Ovary (tissue), 9 donors: Measurements from ENCODE around the gene CHST4. TPM values are rescaled to one million over a fixed set of nuclear protein-coding genes. Genes with fewer than 3 reads are reported as not detected.

Experiments
- DNase-seq, 5 donors: peaks; one replicate each; pipeline ENCODE4 v3.0.0-alpha.2; 2019 to 2020
- H3K27ac ChIP-seq, 2 donors: fragments of 200-600 bp; one replicate each; pipeline versions ENCODE4 v1.5.1 to v1.8.0; 2019 to 2022
- H3K27me3 ChIP-seq: fragments of 200-600 bp; one replicate; pipeline ENCODE4 v1.8.0; 2022
- H3K36me3 ChIP-seq: fragments of 200-600 bp; sonication (generic); one replicate; pipeline ENCODE4 v1.5.1; 2019
- H3K4me1 ChIP-seq: one replicate; pipeline ENCODE4 v1.8.1; 2013; ENCODE audit warnings: mild to moderate bottlenecking, moderate library complexity; ENCODE audit not compliant: insufficient read depth
- H3K4me3 ChIP-seq: fragments of 200-600 bp; sonication (generic); one replicate; pipeline ENCODE4 v1.5.1; 2017
- H3K9me3 ChIP-seq, 2 donors: fragments of 200-600 bp in 1 of 2; sonication (generic) in 1 of 2; one replicate each; pipeline versions ENCODE4 v1.5.1 to v1.8.1; 2013 to 2019; ENCODE audit warnings: mild to moderate bottlenecking in 1 of 2, moderate library complexity in 1 of 2
- CTCF ChIP-seq, 3 donors: fragments of 450-650 bp in 2 of 3; fragments of 200-600 bp in 1 of 3; IDR thresholded peaks; one replicate each; pipeline versions ENCODE4 v1.5.1 to v1.8.0; 2016 to 2022; ENCODE audit warnings: antibody characterized with exemption in 3 of 3, mild to moderate bottlenecking in 1 of 3
- EP300 ChIP-seq: sonication (generic); formaldehyde crosslinking; IDR thresholded peaks from one replicate; pipeline ENCODE4 v1.6.1; 2017; ENCODE audit warnings: antibody characterized with exemption
- POLR2A ChIP-seq: fragments of 450-650 bp; IDR thresholded peaks from one replicate; pipeline ENCODE4 v1.6.1; 2017; ENCODE audit warnings: antibody characterized with exemption, mild to moderate bottlenecking, moderate library complexity
- WGBS, 3 donors: extraction: QIAGEN DNeasy Blood & Tissue Kit in 1 of 3; methylation state at CpG; one replicate each; pipeline versions ENCODE4 v1.1.5 to v1.1.7; 2013 to 2017; 5-methylcytosine and 5-hydroxymethylcytosine counted together
- intact Hi-C, 4 donors: fragments of 100-400 bp; cut with DNase I; formaldehyde crosslinking; loops; one replicate each; pipeline versions ENCODE4 v1.11.0 to v1.15.1; 2022 to 2023
- polyA plus RNA-seq, 2 donors: library from polyadenylated mRNA; stranded (reverse); fragments of 200-250 nt in 1 of 2; fragments of 350-450 nt in 1 of 2; fragmentation: Illumina TruSeq in 1 of 2; extraction: RNeasy Lipid Tissue Mini Kit (QIAGEN cat#74804) in 1 of 2; gene quantifications; one replicate each; pipeline ENCODE4 v1.2.3, GENCODE V29; 2013 to 2014
- total RNA-seq, 7 donors: library from RNA; depleted of rRNA in 2 of 7; stranded (reverse); fragments of >200 nt in 2 of 7; fragmentation: NEBNext Ultra II Directional in 3 of 7; extraction: Animal tissue kit (Norgen Biotek cat#: 25700) in 3 of 7; gene quantifications; one replicate each; pipeline versions ENCODE4 v1.1.0 to v1.2.4, GENCODE V29; 2016 to 2023
- donor health status: DM: no; HTN: no; CAD: no; lungs with moderate emphysema.
- donor health status: DM: no; HTN: no; CAD: no.
- donor health status: Bipolar disorder and iron deficiency.
- donor health status: DM: yes; HTN: yes; CAD: no.
- donor health status: DM: no; HTN: no; CAD: no.
- donor health status: DM: yes; HTN: yes; CAD: no.

CHST4 gene
- total and polyA plus RNA-seq, 9 donors: 0.05 to 4.0 (median 0.43) TPM; not detected in 3

- H3K27ac ChIP-seq: no peak overlapping the region
- DNase-seq: no peak
- no peaks in the 10 kb centered on the region for H3K4me1 ChIP-seq
- intact Hi-C loops: no loop called here
- H3K27me3 ChIP-seq: no peaks in the 10 kb centered on the region
- TF ChIP-seq POLR2A (no peak), EP300 (no peak), CTCF (IDR thresholded peaks at IDR 0.05) (no peak)
- 38 to 46% (median 43%) methylated on average over 16 of the region's 16 CpGs for WGBS, 3 donors
- H3K9me3 ChIP-seq: no peaks in the 10 kb centered on the region
- H3K36me3 ChIP-seq: no peaks in the 10 kb centered on the region
- no peak overlapping the region for H3K4me3 ChIP-seq
Observed at GRCh38 chr16:71524566-71525553, 1.4 kb upstream of the CHST4 start.

- intact Hi-C loops: no loop called here
- DNase-seq: no peak
- Histone ChIP-seq H3K9me3 (no peaks in the 10 kb centered on the region), H3K4me1 (no peaks in the 10 kb centered on the region), H3K4me3 (no peak overlapping the region), H3K27me3 (no peaks in the 10 kb centered on the region), H3K27ac (no peak overlapping the region), H3K36me3 (no peaks in the 10 kb centered on the region)
- no peak for TF ChIP-seq EP300
- no peak for TF ChIP-seq POLR2A
- no peak for TF ChIP-seq CTCF (IDR thresholded peaks at IDR 0.05)
- 91 to 96% (median 91%) methylated on average over 1 of the region's 1 CpG for WGBS, 3 donors
Observed at GRCh38 chr16:71528257-71528656, 2.0 kb downstream of the CHST4 start.

DNA sequence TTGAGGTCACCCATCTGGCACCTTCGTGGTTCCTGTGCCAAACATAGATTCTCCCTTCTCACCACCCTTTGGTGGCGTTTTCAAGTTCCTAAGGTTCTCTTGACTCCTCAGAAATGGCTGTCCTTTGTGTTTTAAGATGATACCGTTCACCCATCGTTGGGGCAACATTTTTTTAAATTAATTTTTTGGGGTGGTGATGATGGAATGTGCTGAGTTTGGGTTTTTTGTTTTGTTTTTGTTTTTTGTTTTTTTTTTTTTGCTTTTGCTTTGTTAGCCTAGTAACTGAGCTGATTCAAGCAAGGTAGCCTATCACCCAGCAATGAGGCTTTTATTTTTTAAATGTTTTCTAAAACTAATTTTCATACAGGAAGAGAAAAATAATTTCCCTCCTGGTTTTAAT, 2.6 kb downstream of the CHST4 start:
- no peaks in the 10 kb centered on the region for H3K36me3 ChIP-seq
- H3K27ac ChIP-seq: no peak overlapping the region
- intact Hi-C loops: no loop called here
- no peak for DNase-seq
- H3K9me3 ChIP-seq: no peaks in the 10 kb centered on the region
- WGBS, 3 donors: 75 to 82% (median 76%) methylated on average over 4 of the region's 4 CpGs
- no peaks in the 10 kb centered on the region for H3K4me1 ChIP-seq
- H3K27me3 ChIP-seq: no peaks in the 10 kb centered on the region
- TF ChIP-seq EP300 (no peak), CTCF (IDR thresholded peaks at IDR 0.05) (no peak), POLR2A (no peak)
- H3K4me3 ChIP-seq: no peak overlapping the region

DNA sequence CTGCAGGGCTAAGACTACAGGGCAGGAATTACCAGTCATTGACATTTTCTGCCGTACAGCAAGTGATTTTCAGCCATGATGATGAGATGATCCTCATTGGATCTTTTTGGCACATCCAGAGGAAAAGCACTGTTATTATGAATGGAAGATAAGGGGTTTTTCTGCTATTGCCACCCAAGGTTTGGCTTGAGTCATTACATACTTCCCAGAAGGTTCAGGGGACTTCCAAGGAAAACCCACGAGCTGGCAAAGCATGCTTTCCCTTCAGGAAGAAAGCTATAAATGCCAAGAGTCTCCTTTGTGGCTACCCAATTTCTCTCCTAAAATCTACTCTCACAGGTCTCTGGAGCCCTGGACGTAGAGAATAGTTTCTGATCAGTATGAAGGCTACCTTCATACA, 6.1 kb downstream of the CHST4 start:
- WGBS, 3 donors: 66 to 71% (median 69%) methylated on average over 3 of the region's 3 CpGs
- TF ChIP-seq CTCF (IDR thresholded peaks at IDR 0.05): no peak
- TF ChIP-seq POLR2A: no peak
- no peak for TF ChIP-seq EP300
- Histone ChIP-seq H3K36me3 (no peaks in the 10 kb centered on the region), H3K9me3 (no peaks in the 10 kb centered on the region), H3K27me3 (no peaks in the 10 kb centered on the region), H3K4me3 (no peak overlapping the region), H3K4me1 (no peaks in the 10 kb centered on the region), H3K27ac (no peak overlapping the region)
- intact Hi-C loops: no loop called here
- no peak for DNase-seq
